ENCODE results near the gene TRIM63. TPM values are rescaled to one million over a fixed set of nuclear protein-coding genes. Genes with fewer than 3 reads are reported as not detected.

The TRIM63 gene
- not detected in 2 replicates for total RNA-seq

GRCh38 chr1:26067432-26067911, at the start of gene TRIM63:
Gene TRIM63, minus strand, starts transcription at chr1:26067630. Its CDS starts 136 bp downstream, at chr1:26067494.

GRCh38 chr1:26111530-26112406, 44.3 kb upstream of the TRIM63 start, which contains the start of gene PDIK1L:
Gene PDIK1L, plus strand, starts transcription at chr1:26111824. Its CDS starts 2,485 bp downstream, at chr1:26114309.

GRCh38 chr1:26045722-26046245, 21.6 kb downstream of the TRIM63 start, which contains the start of gene SLC30A2:
Gene SLC30A2, minus strand, starts transcription at chr1:26046118. Its CDS starts 222 bp downstream, at chr1:26045896.

GRCh38 chr1:26021647-26022403, 45.6 kb downstream of the TRIM63 start, which contains the start of gene EXTL1:
Gene EXTL1, plus strand, starts transcription at chr1:26021775. Its CDS starts 872 bp downstream, at chr1:26022647.

Other genes with a start within 250 kb of the TRIM63 start
- gene MTFR1L, start 247.7 kb downstream of the TRIM63 start, total RNA-seq, result 19.5 and 24.3 TPM in 2 replicates
- gene AUNIP, start 208.2 kb downstream of the TRIM63 start, total RNA-seq, result 2.2 and 2.8 TPM in 2 replicates
- 12.3 and 19.6 TPM in 2 replicates for gene PAQR7, start 191.9 kb downstream of the TRIM63 start, total RNA-seq
- gene STMN1, start 161.2 kb downstream of the TRIM63 start, total RNA-seq, result 15.8 and 41.7 TPM in 2 replicates
- 14.2 and 17.9 TPM in 2 replicates for gene PAFAH2, start 69.6 kb downstream of the TRIM63 start, total RNA-seq
- under 0.01 TPM in 1 of 2 replicates, not detected in the other for gene EXTL1, start 45.9 kb downstream of the TRIM63 start, total RNA-seq
- gene SLC30A2, start 21.5 kb downstream of the TRIM63 start, total RNA-seq, result 0.48 TPM in 1 of 2 replicates, not detected in the other
- 3.6 and 7.9 TPM in 2 replicates for gene PDIK1L, start 44.2 kb upstream of the TRIM63 start, total RNA-seq
- under 0.01 TPM in 1 of 2 replicates, not detected in the other for gene FAM110D, start 91.4 kb upstream of the TRIM63 start, total RNA-seq
- not detected in 2 replicates for gene C1orf232, start 101.3 kb upstream of the TRIM63 start, total RNA-seq
- gene ZNF593, start 102.3 kb upstream of the TRIM63 start, total RNA-seq, result 40.3 and 59.3 TPM in 2 replicates
- gene ZNF593OS, start 104.2 kb upstream of the TRIM63 start, total RNA-seq, result not detected in 2 replicates
- 14.7 and 23.9 TPM in 2 replicates for gene CNKSR1, start 109.9 kb upstream of the TRIM63 start, total RNA-seq
- gene CATSPER4, start 123.0 kb upstream of the TRIM63 start, total RNA-seq, result not detected in 2 replicates
- gene CEP85, start 166.6 kb upstream of the TRIM63 start, total RNA-seq, result 9.9 and 11.7 TPM in 2 replicates
- 15.1 and 27.2 TPM in 2 replicates for gene SH3BGRL3, start 212.5 kb upstream of the TRIM63 start, total RNA-seq
- 1.2 and 1.9 TPM in 2 replicates for gene UBXN11, start 239.0 kb upstream of the TRIM63 start, total RNA-seq

Data from tracheal epithelial cell (primary cell).